Activated naive CD4-positive, alpha-beta T cell treated with anti-CD3 and anti-CD28 coated beads, Interleukin-2, amount 10 ng/mL, durations not matched to agents 5 hours and 36 hours (primary cell): ENCODE data around the gene GPR153. TPM values are rescaled to one million over a fixed set of nuclear protein-coding genes. Genes with fewer than 3 reads are reported as not detected.

Source experiments
- total RNA-seq, 2 experiments: library from RNA; stranded (reverse); gene quantifications; one replicate each; pipeline ENCODE4 v1.2.3, GENCODE V29; 2021

The GPR153 gene
- total RNA-seq = 1 to 10 TPM; 1.2 TPM

DNA sequence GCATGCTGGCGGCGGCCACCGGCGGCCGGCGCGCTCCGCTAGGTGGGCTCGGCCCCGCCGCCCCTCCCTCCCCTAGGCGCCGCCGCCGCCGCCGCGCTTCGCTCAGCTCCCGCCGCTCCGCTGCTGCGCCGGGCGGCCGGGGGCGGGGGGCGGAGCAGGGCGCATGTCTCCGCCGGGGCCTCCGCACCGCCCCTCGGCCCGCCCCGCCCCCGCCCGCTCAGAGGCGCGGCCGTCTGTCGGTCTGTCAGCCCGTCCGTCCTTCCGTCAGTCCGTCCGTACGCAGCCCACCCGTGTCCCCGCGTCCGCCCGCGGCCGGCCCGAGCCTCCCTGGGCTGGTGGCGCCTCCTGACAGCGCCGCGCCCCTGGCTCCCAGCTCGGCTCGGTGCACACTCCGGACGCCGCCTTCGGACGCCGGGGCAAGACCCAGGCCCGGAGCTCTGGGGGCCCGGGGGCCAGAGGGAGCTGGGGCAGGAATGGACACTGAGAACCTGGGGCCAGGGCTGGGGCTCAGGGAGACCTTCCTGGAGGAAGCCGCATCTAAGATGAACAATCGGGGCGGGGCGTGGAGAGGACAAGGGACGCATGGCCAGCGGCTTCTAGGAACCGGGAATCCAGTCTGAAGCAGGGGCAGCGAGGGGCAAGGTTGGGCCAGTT, at the start of gene GPR153:
Gene GPR153 (minus strand): TSS at position 138 of the 654 bp plus-strand sequence. CDS start 6,193 bp downstream, outside the sequence.

DNA sequence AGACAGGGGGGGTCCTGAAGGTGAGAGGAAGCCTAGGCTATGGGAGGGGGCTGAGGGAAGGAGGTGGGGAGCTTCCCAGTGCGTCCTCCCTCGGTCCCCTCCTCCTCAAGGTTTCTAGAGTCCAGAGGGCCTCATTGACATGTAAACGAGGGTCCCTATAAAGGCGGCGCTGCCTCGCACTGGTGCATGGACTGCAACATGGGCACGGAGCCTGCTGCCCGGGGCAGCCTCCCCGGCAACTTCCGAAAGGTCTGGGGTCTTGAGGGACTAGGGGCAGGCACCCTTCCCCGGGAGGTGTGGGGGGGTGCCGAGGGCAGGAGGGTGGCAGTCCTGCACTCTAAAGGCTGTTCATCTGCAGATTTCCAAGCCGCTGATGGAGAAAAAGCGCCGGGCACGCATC, 16.9 kb downstream of the GPR153 start, which contains the start of gene HES3:
Gene HES3 (plus strand): TSS at position 187 of the 400 bp plus-strand sequence. CDS start 187 bp downstream, at position 374.

DNA sequence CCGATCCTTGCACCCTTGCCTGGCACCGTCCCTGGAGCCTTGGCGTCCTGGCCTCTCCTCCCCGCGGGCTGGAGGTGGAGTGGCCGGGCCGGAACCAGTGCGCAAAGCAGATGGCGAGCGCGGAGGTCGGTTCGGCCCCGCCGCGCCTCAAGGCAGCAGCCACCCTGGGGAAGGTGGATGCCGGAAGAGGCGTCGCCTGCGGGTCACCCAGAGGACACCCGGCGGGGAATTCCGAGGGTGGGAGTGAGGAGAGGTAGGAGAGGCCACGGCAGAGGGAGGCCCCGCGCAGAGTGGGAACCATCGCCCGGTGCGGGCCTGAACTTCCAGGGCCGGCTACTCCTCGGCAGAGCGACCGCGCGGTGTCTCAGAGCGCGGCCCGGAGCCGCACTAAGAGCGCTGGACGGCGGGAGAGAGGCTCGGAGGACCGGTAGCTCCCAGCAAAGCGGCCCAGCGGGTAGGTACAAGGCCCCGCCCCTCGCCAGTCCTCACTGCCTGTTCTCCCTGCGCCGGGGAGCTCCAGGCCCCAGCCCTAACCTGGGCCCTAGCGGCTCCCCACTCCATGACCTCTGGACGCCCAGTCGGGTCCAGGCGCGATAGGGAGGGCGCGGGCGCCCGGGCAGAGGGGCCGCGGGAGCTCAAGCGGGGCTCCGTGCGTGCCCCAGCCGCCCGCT, 54.9 kb downstream of the GPR153 start, which contains the start of gene RNF207:
Gene RNF207 (plus strand): TSS at position 271 of the 671 bp plus-strand sequence. CDS start 417 bp downstream, outside the sequence.

DNA sequence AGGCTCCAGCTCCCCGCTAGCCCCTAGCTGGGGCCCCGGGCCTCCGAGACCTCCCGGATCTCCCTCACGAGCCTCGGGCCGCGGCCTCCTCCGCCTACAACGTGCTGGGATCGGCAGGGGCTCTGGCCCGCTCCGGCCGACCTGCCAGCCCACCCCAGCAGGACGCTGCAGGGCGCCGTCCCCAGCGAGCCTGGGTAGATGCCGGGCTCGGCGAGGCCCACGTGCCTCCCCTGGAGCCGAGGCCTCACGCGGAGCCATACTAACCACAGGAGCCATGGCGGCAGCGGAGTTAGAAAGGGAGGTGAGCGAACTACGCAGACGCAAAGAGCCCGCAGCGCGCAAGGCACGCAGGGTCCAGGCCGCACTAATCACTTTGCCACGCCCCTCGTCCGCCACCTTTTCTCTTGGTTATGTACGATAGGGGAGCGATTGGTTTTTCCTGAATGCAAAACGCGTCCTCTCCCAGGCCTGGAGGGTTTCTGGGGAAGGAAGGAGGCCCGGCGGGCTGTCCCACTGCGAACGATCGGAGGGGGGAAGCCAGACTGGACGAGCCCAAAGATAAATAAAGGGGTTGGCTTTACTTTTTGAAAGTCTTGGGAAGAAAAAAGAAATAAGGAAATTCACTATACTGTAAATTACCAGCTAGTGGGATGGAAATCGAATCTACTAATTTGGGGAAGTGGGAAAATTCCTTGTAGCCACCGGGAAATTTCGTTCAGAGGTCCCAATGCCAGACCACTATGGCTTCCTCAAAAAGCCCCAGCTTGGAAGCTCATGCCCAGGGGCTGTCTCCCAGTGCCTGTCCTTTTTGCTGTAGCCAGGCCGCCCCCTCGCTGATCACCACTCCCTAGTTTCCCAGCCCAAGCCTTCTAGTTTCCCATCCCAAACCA, 61.4 kb downstream of the GPR153 start, which contains the start of gene RPL22:
Gene RPL22 (minus strand): TSS at position 298 of the 890 bp plus-strand sequence. CDS start 22 bp downstream, at position 276.

Other genes starting within 250 kb of the GPR153 start
- 100 to 1,000 TPM; 255 to 258 TPM for gene KCNAB2, start 215.2 kb downstream of the GPR153 start, total RNA-seq
- under 1 TPM; 0.02 to 0.10 TPM for gene CHD5, start 80.8 kb downstream of the GPR153 start, total RNA-seq
- 100 to 1,000 TPM; 481 to 567 TPM for gene RPL22, start 61.5 kb downstream of the GPR153 start, total RNA-seq
- 1 to 10 TPM; 3.8 to 4.4 TPM for gene RNF207, start 55.0 kb downstream of the GPR153 start, total RNA-seq
- 10 to 100 TPM; 35.9 to 39.0 TPM for gene ICMT, start 25.1 kb downstream of the GPR153 start, total RNA-seq
- gene HES3, start 16.9 kb downstream of the GPR153 start, total RNA-seq = not detected
- 10 to 100 TPM; 51.0 to 52.9 TPM for gene ACOT7, start 132.7 kb upstream of the GPR153 start, total RNA-seq
- under 1 TPM; 0.12 to 0.35 TPM for gene HES2, start 158.8 kb upstream of the GPR153 start, total RNA-seq
- gene ESPN, start 163.7 kb upstream of the GPR153 start, total RNA-seq = 1 to 10 TPM; 1.2 to 1.4 TPM
- 100 to 1,000 TPM; 121 to 122 TPM for gene TNFRSF25, start 205.1 kb upstream of the GPR153 start, total RNA-seq
- gene PLEKHG5, start 230.6 kb upstream of the GPR153 start, total RNA-seq = 1 to 10 TPM; 3.6 to 4.1 TPM